ENCODE data around the gene OR4N2.

GRCh38 chr14:19828314-19828713, 24.7 kb downstream of the OR4N2 start:
- TF ChIP-seq POLR2AphosphoS5 (IDR thresholded peaks at IDR 0.05; ENCODE audit: low read depth, low read length) (no peak), POLR2A (IDR thresholded peaks at IDR 0.05; ENCODE audit: low read depth, low read length) (no peak), TAF1 (IDR thresholded peaks at IDR 0.05; ENCODE audit: borderline replicate concordance, low read depth, low read length) (no peak)
